ENCODE results near the gene PALB2.
A peak's percentile ranks its signal among the peaks of the same experiment; 100 is the strongest.

PALB2 gene

DNA sequence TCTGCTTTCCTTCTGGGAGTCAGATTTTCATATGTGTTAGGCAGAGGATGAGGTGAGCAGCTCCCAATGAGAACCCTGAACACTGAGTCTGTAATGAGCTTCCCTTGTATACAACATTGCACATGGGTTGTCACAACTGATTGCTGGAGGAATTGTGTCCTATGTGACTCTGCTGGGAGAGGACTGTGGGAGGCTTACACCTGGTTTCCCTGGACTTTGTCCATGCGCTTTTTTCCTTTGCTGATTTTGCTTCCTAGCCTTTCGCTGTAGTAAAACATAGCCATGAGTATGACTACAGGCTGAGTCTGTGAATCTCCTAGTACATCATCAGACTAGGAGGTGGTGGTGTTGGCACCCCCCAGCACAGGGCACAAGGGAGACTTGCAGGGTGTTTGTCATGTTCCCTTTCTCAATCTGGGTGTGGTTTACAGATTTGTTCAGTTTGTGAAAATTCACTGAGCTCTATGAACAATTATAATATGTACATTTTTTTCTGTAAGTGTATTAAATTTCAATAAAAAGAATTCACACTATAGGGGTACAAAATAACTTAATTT is 35.9 kb upstream of the PALB2 start:
- Histone ChIP-seq H3K9ac (ENCODE audit: low read depth in 1 of 2, low read length in 2 of 2) (peak overlapping the region in 1 of 2 donors; percentile 2), H3K4me1 (ENCODE audit: control insufficient read depth in 2 of 2, insufficient read depth in 2 of 2, low read length in 2 of 2) (peaks cover 19 to 29% of the 10 kb centered on the region in 2 donors), H3K9me3 (ENCODE audit: control insufficient read depth in 2 of 2, low read length in 2 of 2) (no peaks in the 10 kb centered on the region), H3K27ac (ENCODE audit: low read depth in 2 of 2, low read length in 2 of 2) (peak overlapping the region in 1 of 2 donors; percentile 60), H3K36me3 (ENCODE audit: control insufficient read depth in 2 of 2, insufficient read depth in 2 of 2, low read length in 2 of 2) (peaks cover 15 to 16% of the 10 kb centered on the region in 2 donors), H3K4me3 (ENCODE audit: low read length in 2 of 2) (no peak overlapping the region), H3K27me3 (ENCODE audit: control insufficient read depth in 2 of 2, insufficient read depth in 2 of 2, low read length in 2 of 2) (no peaks in the 10 kb centered on the region)

DNA sequence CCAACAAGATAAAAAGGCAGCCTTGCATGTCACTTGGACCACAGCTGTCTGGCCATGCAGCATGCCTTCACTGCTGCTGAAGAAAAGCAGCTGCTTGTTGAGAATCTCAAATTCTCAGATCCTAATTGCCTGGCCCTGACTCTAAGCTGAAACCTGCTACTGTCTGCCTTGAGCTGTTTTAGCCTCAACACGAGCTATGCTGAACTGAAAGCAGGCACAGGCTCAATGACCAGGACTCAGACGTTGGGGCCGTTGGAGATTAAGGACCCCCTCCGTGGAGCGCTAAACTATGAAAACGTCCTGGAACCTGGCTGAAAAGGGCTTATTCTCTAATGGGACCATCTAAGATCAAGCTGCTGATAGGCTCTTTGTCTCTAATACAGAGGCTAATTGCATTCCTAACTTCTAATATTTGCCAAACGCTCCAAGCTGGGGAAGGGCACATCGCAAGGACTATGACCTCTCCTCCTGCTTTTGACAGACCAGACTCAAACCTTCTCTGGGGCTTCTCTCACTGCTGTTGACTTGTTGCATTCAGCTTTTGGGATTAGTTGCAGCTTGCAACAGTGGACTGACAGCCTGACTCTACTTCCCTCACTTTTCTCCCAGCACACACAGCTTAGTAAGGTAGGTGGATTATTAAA is 33.0 kb upstream of the PALB2 start:
- H3K36me3 ChIP-seq (ENCODE audit: control insufficient read depth in 2 of 2, insufficient read depth in 2 of 2, low read length in 2 of 2), result peaks cover 25 to 29% of the 10 kb centered on the region in 2 donors
- H3K27me3 ChIP-seq (ENCODE audit: control insufficient read depth in 2 of 2, insufficient read depth in 2 of 2, low read length in 2 of 2), result no peaks in the 10 kb centered on the region
- no peak overlapping the region for H3K4me3 ChIP-seq (ENCODE audit: low read length in 2 of 2)
- H3K9me3 ChIP-seq (ENCODE audit: control insufficient read depth in 2 of 2, low read length in 2 of 2), result no peaks in the 10 kb centered on the region
- no peak overlapping the region for H3K9ac ChIP-seq (ENCODE audit: low read depth in 1 of 2, low read length in 2 of 2)
- peaks cover 11 to 19% of the 10 kb centered on the region in 2 donors for H3K4me1 ChIP-seq (ENCODE audit: control insufficient read depth in 2 of 2, insufficient read depth in 2 of 2, low read length in 2 of 2)
- no peak overlapping the region for H3K27ac ChIP-seq (ENCODE audit: low read depth in 2 of 2, low read length in 2 of 2)

DNA sequence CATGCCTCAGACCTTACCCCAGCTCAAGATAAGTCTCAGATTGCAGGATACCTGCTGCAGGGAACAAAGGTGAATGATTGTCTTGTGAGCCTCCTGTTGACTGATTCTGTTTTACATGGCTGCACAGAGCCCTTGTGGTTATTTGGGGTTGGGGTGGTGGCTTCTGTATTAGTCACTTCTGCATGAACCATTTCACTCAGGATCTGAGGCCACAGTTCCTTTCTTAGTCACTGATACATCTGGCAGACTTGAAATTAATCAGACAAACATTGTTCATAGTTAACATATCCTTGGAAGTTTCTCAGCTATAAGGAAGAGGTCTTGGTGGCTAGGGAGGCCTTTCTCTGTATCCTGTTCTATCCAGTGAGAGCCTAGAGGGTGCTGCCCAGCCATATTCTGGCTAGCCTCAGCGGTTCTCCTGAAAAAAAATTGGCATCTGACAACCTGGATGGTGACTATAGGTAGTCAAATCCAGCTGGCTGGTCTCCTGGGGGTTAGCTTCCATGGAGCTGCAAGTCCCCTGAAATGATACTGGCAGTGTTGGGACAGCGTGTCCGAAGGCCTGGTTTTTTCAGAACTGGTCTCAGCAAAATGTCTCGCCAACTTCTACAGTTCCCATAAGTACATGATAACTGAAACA is 29.1 kb upstream of the PALB2 start:
- no peak overlapping the region for H3K4me3 ChIP-seq (ENCODE audit: low read length in 2 of 2)
- no peak overlapping the region for H3K27ac ChIP-seq (ENCODE audit: low read depth in 2 of 2, low read length in 2 of 2)
- H3K9me3 ChIP-seq (ENCODE audit: control insufficient read depth in 2 of 2, low read length in 2 of 2), result no peaks in the 10 kb centered on the region
- no peaks in the 10 kb centered on the region for H3K4me1 ChIP-seq (ENCODE audit: control insufficient read depth in 2 of 2, insufficient read depth in 2 of 2, low read length in 2 of 2)
- no peak overlapping the region for H3K9ac ChIP-seq (ENCODE audit: low read depth in 1 of 2, low read length in 2 of 2)
- no peaks in the 10 kb centered on the region for H3K27me3 ChIP-seq (ENCODE audit: control insufficient read depth in 2 of 2, insufficient read depth in 2 of 2, low read length in 2 of 2)
- H3K36me3 ChIP-seq (ENCODE audit: control insufficient read depth in 2 of 2, insufficient read depth in 2 of 2, low read length in 2 of 2), result peaks cover 62 to 65% of the 10 kb centered on the region in 2 donors

- Histone ChIP-seq H3K4me1 (ENCODE audit: control insufficient read depth in 2 of 2, insufficient read depth in 2 of 2, low read length in 2 of 2) (no peaks in the 10 kb centered on the region), H3K4me3 (ENCODE audit: low read length in 2 of 2) (no peak overlapping the region), H3K27me3 (ENCODE audit: control insufficient read depth in 2 of 2, insufficient read depth in 2 of 2, low read length in 2 of 2) (no peaks in the 10 kb centered on the region), H3K27ac (ENCODE audit: low read depth in 2 of 2, low read length in 2 of 2) (no peak overlapping the region), H3K9ac (ENCODE audit: low read depth in 1 of 2, low read length in 2 of 2) (no peak overlapping the region), H3K9me3 (ENCODE audit: control insufficient read depth in 2 of 2, low read length in 2 of 2) (no peaks in the 10 kb centered on the region), H3K36me3 (ENCODE audit: control insufficient read depth in 2 of 2, insufficient read depth in 2 of 2, low read length in 2 of 2) (peaks cover 72 to 75% of the 10 kb centered on the region in 2 donors)
Observed at GRCh38 chr16:23668873-23669272, 27.8 kb upstream of the PALB2 start.

DNA sequence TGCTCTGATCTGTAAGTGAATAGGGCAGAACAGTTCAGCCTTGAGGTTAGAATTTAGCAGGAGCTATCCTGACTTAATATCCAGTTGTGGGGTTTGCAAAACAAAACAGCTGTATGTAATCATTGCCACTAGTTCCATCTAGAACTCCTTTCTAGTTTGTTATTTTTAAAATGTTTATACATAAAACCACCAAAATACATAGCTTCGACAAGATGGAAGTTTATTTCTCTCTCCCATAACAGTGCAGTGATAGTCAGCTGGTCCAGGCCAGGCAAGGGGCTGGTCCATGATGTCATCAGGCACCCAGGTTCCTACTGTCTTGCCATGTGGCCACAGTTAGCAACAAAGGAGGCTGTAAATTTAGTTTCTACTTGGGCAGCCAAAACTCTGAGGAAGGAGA is 27.1 kb upstream of the PALB2 start:
- no peaks in the 10 kb centered on the region for H3K27me3 ChIP-seq (ENCODE audit: control insufficient read depth in 2 of 2, insufficient read depth in 2 of 2, low read length in 2 of 2)
- H3K4me3 ChIP-seq (ENCODE audit: low read length in 2 of 2), result no peak overlapping the region
- H3K4me1 ChIP-seq (ENCODE audit: control insufficient read depth in 2 of 2, insufficient read depth in 2 of 2, low read length in 2 of 2), result no peaks in the 10 kb centered on the region
- no peak overlapping the region for H3K27ac ChIP-seq (ENCODE audit: low read depth in 2 of 2, low read length in 2 of 2)
- H3K9me3 ChIP-seq (ENCODE audit: control insufficient read depth in 2 of 2, low read length in 2 of 2), result no peaks in the 10 kb centered on the region
- H3K9ac ChIP-seq (ENCODE audit: low read depth in 1 of 2, low read length in 2 of 2), result no peak overlapping the region
- peaks cover 74 to 76% of the 10 kb centered on the region in 2 donors for H3K36me3 ChIP-seq (ENCODE audit: control insufficient read depth in 2 of 2, insufficient read depth in 2 of 2, low read length in 2 of 2)

GRCh38 chr16:23667355-23667659 is 26.2 kb upstream of the PALB2 start:
- H3K36me3 ChIP-seq (ENCODE audit: control insufficient read depth in 2 of 2, insufficient read depth in 2 of 2, low read length in 2 of 2), result peaks cover 81 to 85% of the 10 kb centered on the region in 2 donors

GRCh38 chr16:23666571-23667354 is 25.7 kb upstream of the PALB2 start:
- Histone ChIP-seq H3K27ac (ENCODE audit: low read depth in 2 of 2, low read length in 2 of 2) (no peak overlapping the region), H3K4me1 (ENCODE audit: control insufficient read depth in 2 of 2, insufficient read depth in 2 of 2, low read length in 2 of 2) (no peaks in the 10 kb centered on the region), H3K36me3 (ENCODE audit: control insufficient read depth in 2 of 2, insufficient read depth in 2 of 2, low read length in 2 of 2) (peaks cover 84 to 87% of the 10 kb centered on the region in 2 donors), H3K4me3 (ENCODE audit: low read length in 2 of 2) (no peak overlapping the region), H3K9me3 (ENCODE audit: control insufficient read depth in 2 of 2, low read length in 2 of 2) (no peaks in the 10 kb centered on the region), H3K27me3 (ENCODE audit: control insufficient read depth in 2 of 2, insufficient read depth in 2 of 2, low read length in 2 of 2) (no peaks in the 10 kb centered on the region), H3K9ac (ENCODE audit: low read depth in 1 of 2, low read length in 2 of 2) (no peak overlapping the region)

More at GRCh38 chr16:23667355-23667659, 26.2 kb upstream of the PALB2 start:
- no peaks in the 10 kb centered on the region for H3K9me3 ChIP-seq (ENCODE audit: control insufficient read depth in 2 of 2, low read length in 2 of 2)
- H3K4me1 ChIP-seq (ENCODE audit: control insufficient read depth in 2 of 2, insufficient read depth in 2 of 2, low read length in 2 of 2), result no peaks in the 10 kb centered on the region
- H3K9ac ChIP-seq (ENCODE audit: low read depth in 1 of 2, low read length in 2 of 2), result no peak overlapping the region
- no peaks in the 10 kb centered on the region for H3K27me3 ChIP-seq (ENCODE audit: control insufficient read depth in 2 of 2, insufficient read depth in 2 of 2, low read length in 2 of 2)
- H3K27ac ChIP-seq (ENCODE audit: low read depth in 2 of 2, low read length in 2 of 2), result no peak overlapping the region
- H3K4me3 ChIP-seq (ENCODE audit: low read length in 2 of 2), result no peak overlapping the region

- no peak overlapping the region for H3K4me3 ChIP-seq (ENCODE audit: low read length in 2 of 2)
- no peak overlapping the region for H3K27ac ChIP-seq (ENCODE audit: low read depth in 2 of 2, low read length in 2 of 2)
- no peaks in the 10 kb centered on the region for H3K4me1 ChIP-seq (ENCODE audit: control insufficient read depth in 2 of 2, insufficient read depth in 2 of 2, low read length in 2 of 2)
- H3K9ac ChIP-seq (ENCODE audit: low read depth in 1 of 2, low read length in 2 of 2), result no peak overlapping the region
- H3K9me3 ChIP-seq (ENCODE audit: control insufficient read depth in 2 of 2, low read length in 2 of 2), result no peaks in the 10 kb centered on the region
- peaks cover 86 to 87% of the 10 kb centered on the region in 2 donors for H3K36me3 ChIP-seq (ENCODE audit: control insufficient read depth in 2 of 2, insufficient read depth in 2 of 2, low read length in 2 of 2)
- no peaks in the 10 kb centered on the region for H3K27me3 ChIP-seq (ENCODE audit: control insufficient read depth in 2 of 2, insufficient read depth in 2 of 2, low read length in 2 of 2)
Observed at GRCh38 chr16:23663918-23664317, 22.8 kb upstream of the PALB2 start.

- Histone ChIP-seq H3K4me3 (ENCODE audit: low read length in 2 of 2) (no peak overlapping the region), H3K9ac (ENCODE audit: low read depth in 1 of 2, low read length in 2 of 2) (no peak overlapping the region), H3K36me3 (ENCODE audit: control insufficient read depth in 2 of 2, insufficient read depth in 2 of 2, low read length in 2 of 2) (peaks cover 7 to 22% of the 10 kb centered on the region in 2 donors), H3K9me3 (ENCODE audit: control insufficient read depth in 2 of 2, low read length in 2 of 2) (no peaks in the 10 kb centered on the region), H3K27me3 (ENCODE audit: control insufficient read depth in 2 of 2, insufficient read depth in 2 of 2, low read length in 2 of 2) (no peaks in the 10 kb centered on the region), H3K4me1 (ENCODE audit: control insufficient read depth in 2 of 2, insufficient read depth in 2 of 2, low read length in 2 of 2) (no peaks in the 10 kb centered on the region), H3K27ac (ENCODE audit: low read depth in 2 of 2, low read length in 2 of 2) (no peak overlapping the region)
Observed at GRCh38 chr16:23651943-23652468, 10.9 kb upstream of the PALB2 start.

Data from mucosa of rectum (tissue), 2 donors.